Memory B cell (primary cell): Measurements from ENCODE around the gene LEPR.

Experiments used
- ATAC-seq: fragments of 150-1000 bp; cut with Tn5 transposase; 2 replicates; pipeline ENCODE4 v1.10.0; 2021; ENCODE audit warnings: low read depth, mild to moderate bottlenecking, moderate library complexity
- DNase-seq, 2 donors: peaks; one replicate each; pipeline ENCODE4 v3.0.0; 2022; ENCODE audit warnings: low spot score in 2 of 2
- H3K27ac Mint-ChIP-seq: one replicate; pipeline ENCODE4 v1.8.0; 2022; ENCODE audit warnings: mild to moderate bottlenecking, moderate library complexity, mixed read lengths
- H3K27me3 Mint-ChIP-seq: one replicate; pipeline ENCODE4 v1.8.0; 2022; ENCODE audit warnings: mixed read lengths
- H3K36me3 Mint-ChIP-seq: one replicate; pipeline ENCODE4 v1.8.0; 2022; ENCODE audit warnings: mild to moderate bottlenecking, mixed read lengths
- H3K4me1 Mint-ChIP-seq: one replicate; pipeline ENCODE4 v1.8.0; 2022; ENCODE audit warnings: mixed read lengths
- H3K4me3 Mint-ChIP-seq: one replicate; pipeline ENCODE4 v1.8.0; 2022; ENCODE audit warnings: mild to moderate bottlenecking, moderate library complexity, mixed read lengths
- H3K9me3 Mint-ChIP-seq: one replicate; pipeline ENCODE4 v1.8.0; 2022; ENCODE audit warnings: mixed read lengths

LEPR gene

GRCh38 chr1:65395887-65396612, 24.4 kb upstream of the LEPR start:
- Mint-ChIP-seq H3K27me3 (peaks cover 1% of the 10 kb centered on the region), H3K9me3 (no peaks in the 10 kb centered on the region), H3K36me3 (peaks cover 1% of the 10 kb centered on the region), H3K4me3 (no peak overlapping the region), H3K27ac (no peak overlapping the region), H3K4me1 (no peaks in the 10 kb centered on the region)
- ATAC-seq (no peak), DNase-seq (no peak)

- Mint-ChIP-seq H3K27ac (no peak overlapping the region), H3K4me3 (no peak overlapping the region), H3K4me1 (no peaks in the 10 kb centered on the region), H3K9me3 (no peaks in the 10 kb centered on the region), H3K36me3 (peaks cover 1% of the 10 kb centered on the region), H3K27me3 (peaks cover 1% of the 10 kb centered on the region)
- no peak for DNase-seq
- no peak for ATAC-seq
Observed at GRCh38 chr1:65398083-65398482, 22.4 kb upstream of the LEPR start.

GRCh38 chr1:65399003-65399402, 21.5 kb upstream of the LEPR start:
- ATAC-seq (no peak), DNase-seq (no peak)
- peaks cover 1% of the 10 kb centered on the region for H3K36me3 Mint-ChIP-seq
- peaks cover 1% of the 10 kb centered on the region for H3K27me3 Mint-ChIP-seq
- H3K27ac Mint-ChIP-seq: no peak overlapping the region
- no peaks in the 10 kb centered on the region for H3K9me3 Mint-ChIP-seq
- H3K4me1 Mint-ChIP-seq: no peaks in the 10 kb centered on the region
- H3K4me3 Mint-ChIP-seq: no peak overlapping the region

GRCh38 chr1:65401612-65402011, 18.9 kb upstream of the LEPR start:
- ATAC-seq (no peak), DNase-seq (no peak)
- Mint-ChIP-seq H3K27me3 (peaks cover 6% of the 10 kb centered on the region), H3K36me3 (no peaks in the 10 kb centered on the region), H3K4me1 (no peaks in the 10 kb centered on the region), H3K9me3 (no peaks in the 10 kb centered on the region), H3K27ac (no peak overlapping the region), H3K4me3 (no peak overlapping the region)

GRCh38 chr1:65404941-65405340, 15.5 kb upstream of the LEPR start:
- Mint-ChIP-seq H3K27me3 (peaks cover 8% of the 10 kb centered on the region), H3K4me1 (no peaks in the 10 kb centered on the region), H3K27ac (no peak overlapping the region), H3K36me3 (peaks cover 3% of the 10 kb centered on the region), H3K9me3 (peaks cover 3% of the 10 kb centered on the region), H3K4me3 (no peak overlapping the region)
- DNase-seq: no peak
- no peak for ATAC-seq

- no peak for DNase-seq
- Mint-ChIP-seq H3K9me3 (peaks cover 3% of the 10 kb centered on the region), H3K4me1 (no peaks in the 10 kb centered on the region), H3K27ac (no peak overlapping the region), H3K27me3 (peaks cover 12% of the 10 kb centered on the region), H3K4me3 (no peak overlapping the region), H3K36me3 (peaks cover 3% of the 10 kb centered on the region)
- ATAC-seq: no peak
Observed at GRCh38 chr1:65407877-65408276, 12.6 kb upstream of the LEPR start.

- ATAC-seq: no peak
- H3K27me3 Mint-ChIP-seq: peaks cover 15% of the 10 kb centered on the region
- H3K4me1 Mint-ChIP-seq: no peaks in the 10 kb centered on the region
- no peak overlapping the region for H3K27ac Mint-ChIP-seq
- H3K9me3 Mint-ChIP-seq: peaks cover 3% of the 10 kb centered on the region
- no peak for DNase-seq
- H3K4me3 Mint-ChIP-seq: no peak overlapping the region
- H3K36me3 Mint-ChIP-seq: peaks cover 3% of the 10 kb centered on the region
Observed at GRCh38 chr1:65409314-65409713, 11.2 kb upstream of the LEPR start.

GRCh38 chr1:65409816-65410326, 10.6 kb upstream of the LEPR start:
- no peak overlapping the region for H3K4me3 Mint-ChIP-seq
- H3K27ac Mint-ChIP-seq: no peak overlapping the region
- no peaks in the 10 kb centered on the region for H3K4me1 Mint-ChIP-seq
- ATAC-seq (no peak), DNase-seq (no peak)
- peaks cover 3% of the 10 kb centered on the region for H3K9me3 Mint-ChIP-seq
- peaks cover 3% of the 10 kb centered on the region for H3K36me3 Mint-ChIP-seq
- peaks cover 13% of the 10 kb centered on the region for H3K27me3 Mint-ChIP-seq

GRCh38 chr1:65412256-65412983, 8.0 kb upstream of the LEPR start:
- DNase-seq: no peak
- no peak for ATAC-seq
- Mint-ChIP-seq H3K9me3 (peaks cover 3% of the 10 kb centered on the region), H3K4me1 (no peaks in the 10 kb centered on the region), H3K27ac (no peak overlapping the region), H3K27me3 (peaks cover 10% of the 10 kb centered on the region), H3K36me3 (peaks cover 3% of the 10 kb centered on the region), H3K4me3 (no peak overlapping the region)

- H3K9me3 Mint-ChIP-seq: peaks cover 3% of the 10 kb centered on the region
- H3K27me3 Mint-ChIP-seq: peaks cover 10% of the 10 kb centered on the region
- no peak for ATAC-seq
- no peaks in the 10 kb centered on the region for H3K4me1 Mint-ChIP-seq
- H3K36me3 Mint-ChIP-seq: peaks cover 3% of the 10 kb centered on the region
- no peak overlapping the region for H3K27ac Mint-ChIP-seq
- no peak for DNase-seq
- H3K4me3 Mint-ChIP-seq: no peak overlapping the region
Observed at GRCh38 chr1:65412984-65413375, 7.5 kb upstream of the LEPR start.

GRCh38 chr1:65414538-65414937, 5.9 kb upstream of the LEPR start:
- H3K4me3 Mint-ChIP-seq: no peak overlapping the region

GRCh38 chr1:65416767-65417166, 3.7 kb upstream of the LEPR start:
- H3K27ac Mint-ChIP-seq: no peak overlapping the region
- ATAC-seq: no peak
- H3K4me3 Mint-ChIP-seq: no peak overlapping the region
- H3K4me1 Mint-ChIP-seq: peaks cover 8% of the 10 kb centered on the region
- no peak for DNase-seq
- no peaks in the 10 kb centered on the region for H3K9me3 Mint-ChIP-seq
- H3K27me3 Mint-ChIP-seq: peaks cover 5% of the 10 kb centered on the region
- no peaks in the 10 kb centered on the region for H3K36me3 Mint-ChIP-seq

More at GRCh38 chr1:65414538-65414937, 5.9 kb upstream of the LEPR start:
- Mint-ChIP-seq H3K4me1 (peaks cover 5% of the 10 kb centered on the region), H3K27ac (no peak overlapping the region), H3K36me3 (peaks cover 3% of the 10 kb centered on the region), H3K9me3 (peaks cover 3% of the 10 kb centered on the region), H3K27me3 (peaks cover 10% of the 10 kb centered on the region)
- DNase-seq (no peak), ATAC-seq (no peak)

GRCh38 chr1:65417729-65418128, 2.7 kb upstream of the LEPR start:
- H3K4me1 Mint-ChIP-seq: peaks cover 8% of the 10 kb centered on the region
- no peaks in the 10 kb centered on the region for H3K36me3 Mint-ChIP-seq
- no peaks in the 10 kb centered on the region for H3K9me3 Mint-ChIP-seq
- no peak for ATAC-seq
- peaks cover 3% of the 10 kb centered on the region for H3K27me3 Mint-ChIP-seq
- DNase-seq: no peak
- H3K4me3 Mint-ChIP-seq: no peak overlapping the region
- H3K27ac Mint-ChIP-seq: no peak overlapping the region

- Mint-ChIP-seq H3K9me3 (no peaks in the 10 kb centered on the region), H3K4me3 (peak overlapping the region; percentile 57), H3K36me3 (no peaks in the 10 kb centered on the region), H3K27me3 (peaks cover 3% of the 10 kb centered on the region), H3K4me1 (peaks cover 8% of the 10 kb centered on the region), H3K27ac (no peak overlapping the region)
- DNase-seq: no peak
- ATAC-seq: no peak
Observed at GRCh38 chr1:65418522-65419185, 1.8 kb upstream of the LEPR start.
